Measurements from ENCODE around the gene CPXM2.

The CPXM2 gene

GRCh38 chr10:123926401-123927264 lies 35.0 kb upstream of the CPXM2 start:
- no peak for TF ChIP-seq TEAD4 (IDR thresholded peaks at IDR 0.05)
- no peak for TF ChIP-seq EP300 (IDR thresholded peaks at IDR 0.05; ENCODE audit: borderline replicate concordance)

- TF ChIP-seq CREB1 (IDR thresholded peaks at IDR 0.05; ENCODE audit: low read depth), result no peak
- TF ChIP-seq ZBTB7A (IDR thresholded peaks at IDR 0.05; ENCODE audit: low read depth), result no peak
- no peak for TF ChIP-seq USF1 (IDR thresholded peaks at IDR 0.05)
- no peak for TF ChIP-seq EP300 (IDR thresholded peaks at IDR 0.05; ENCODE audit: borderline replicate concordance)
- no peak for TF ChIP-seq TCF12 (IDR thresholded peaks at IDR 0.05; ENCODE audit: low read depth)
- TF ChIP-seq NFIC (IDR thresholded peaks at IDR 0.05), result no peak
- TF ChIP-seq TAF1 (IDR thresholded peaks at IDR 0.05; ENCODE audit: low read depth), result no peak
- no peak for TF ChIP-seq YY1 (IDR thresholded peaks at IDR 0.05; ENCODE audit: low read depth)
- TF ChIP-seq FOXM1 (IDR thresholded peaks at IDR 0.05; ENCODE audit: borderline replicate concordance, low read depth), result no peak
- no peak for TF ChIP-seq CEBPB (IDR thresholded peaks at IDR 0.05)
- no peak for TF ChIP-seq TEAD4 (IDR thresholded peaks at IDR 0.05)
- TF ChIP-seq REST (IDR thresholded peaks at IDR 0.05; ENCODE audit: low read depth), result no peak
- TF ChIP-seq RAD21 (IDR thresholded peaks at IDR 0.05; ENCODE audit: low read depth), result no peak
Observed at GRCh38 chr10:123922126-123922525, 30.5 kb upstream of the CPXM2 start.

GRCh38 chr10:123916775-123917174 lies 25.2 kb upstream of the CPXM2 start:
- TF ChIP-seq RAD21 (IDR thresholded peaks at IDR 0.05; ENCODE audit: low read depth) (no peak), ZBTB7A (IDR thresholded peaks at IDR 0.05; ENCODE audit: low read depth) (no peak), REST (IDR thresholded peaks at IDR 0.05; ENCODE audit: low read depth) (no peak), MAX (IDR thresholded peaks at IDR 0.05) (no peak), TCF12 (IDR thresholded peaks at IDR 0.05; ENCODE audit: low read depth) (no peak), EP300 (IDR thresholded peaks at IDR 0.05; ENCODE audit: borderline replicate concordance) (no peak), NFIC (IDR thresholded peaks at IDR 0.05) (no peak), TAF1 (IDR thresholded peaks at IDR 0.05; ENCODE audit: low read depth) (no peak), CEBPB (IDR thresholded peaks at IDR 0.05) (no peak), EGR1 (IDR thresholded peaks at IDR 0.05) (no peak), CREB1 (IDR thresholded peaks at IDR 0.05; ENCODE audit: low read depth) (no peak), USF1 (IDR thresholded peaks at IDR 0.05) (no peak), FOXM1 (IDR thresholded peaks at IDR 0.05; ENCODE audit: borderline replicate concordance, low read depth) (no peak), TEAD4 (IDR thresholded peaks at IDR 0.05) (no peak), YY1 (IDR thresholded peaks at IDR 0.05; ENCODE audit: low read depth) (no peak)

GRCh38 chr10:123913688-123914268 lies 22.2 kb upstream of the CPXM2 start:
- TF ChIP-seq EGR1 (IDR thresholded peaks at IDR 0.05), result no peak
- no peak for TF ChIP-seq FOXM1 (IDR thresholded peaks at IDR 0.05; ENCODE audit: borderline replicate concordance, low read depth)
- TF ChIP-seq USF1 (IDR thresholded peaks at IDR 0.05), result no peak
- TF ChIP-seq TAF1 (IDR thresholded peaks at IDR 0.05; ENCODE audit: low read depth), result no peak
- no peak for TF ChIP-seq YY1 (IDR thresholded peaks at IDR 0.05; ENCODE audit: low read depth)
- no peak for TF ChIP-seq CREB1 (IDR thresholded peaks at IDR 0.05; ENCODE audit: low read depth)
- TF ChIP-seq TCF12 (IDR thresholded peaks at IDR 0.05; ENCODE audit: low read depth), result no peak
- TF ChIP-seq REST (IDR thresholded peaks at IDR 0.05; ENCODE audit: low read depth), result no peak
- TF ChIP-seq ZBTB7A (IDR thresholded peaks at IDR 0.05; ENCODE audit: low read depth), result no peak
- TF ChIP-seq MAX (IDR thresholded peaks at IDR 0.05), result no peak
- TF ChIP-seq TEAD4 (IDR thresholded peaks at IDR 0.05), result no peak
- no peak for TF ChIP-seq EP300 (IDR thresholded peaks at IDR 0.05; ENCODE audit: borderline replicate concordance)
- no peak for TF ChIP-seq NFIC (IDR thresholded peaks at IDR 0.05)
- TF ChIP-seq CEBPB (IDR thresholded peaks at IDR 0.05), result no peak
- TF ChIP-seq RAD21 (IDR thresholded peaks at IDR 0.05; ENCODE audit: low read depth), result no peak

All from Ishikawa (cell line).